GM19372 (cell line): Measurements from ENCODE around the gene GAB2.

Experiments used
- ATAC-seq: cut with Tn5 transposase; IDR thresholded peaks from one replicate; pipeline ENCODE4 v1.9.1; 2021; ENCODE audit warnings: mild to moderate bottlenecking, low read depth, moderate library complexity; ENCODE audit not compliant: unreplicated experiment

Gene GAB2

GRCh38 chr11:78170874-78171549 lies 246.6 kb downstream of the GAB2 start:
- no peak for ATAC-seq

- no peak for ATAC-seq
Observed at GRCh38 chr11:78170413-78170812, 247.2 kb downstream of the GAB2 start.

- ATAC-seq, result no peak
Observed at GRCh38 chr11:78168539-78169477, 248.8 kb downstream of the GAB2 start.

GRCh38 chr11:78166855-78167469 lies 250.7 kb downstream of the GAB2 start:
- ATAC-seq, result no peak
